ENCODE measurements around the gene BMP2.

- no peak for TF ChIP-seq POLR2A (IDR thresholded peaks at IDR 0.05; ENCODE audit: low read length)
- no peak for TF ChIP-seq RCOR1 (IDR thresholded peaks at IDR 0.05; ENCODE audit: low read depth, low read length)
- no peak for TF ChIP-seq CHD2 (IDR thresholded peaks at IDR 0.05; ENCODE audit: low read length, partially characterized antibody)
These were observed at the start of gene BMP2 for GRCh38 chr20:6767536-6768227.

Data from A549 (cell line).